ENCODE measurements around the gene HDGFL3. TPM values are rescaled to one million over a fixed set of nuclear protein-coding genes. Genes with fewer than 3 reads are reported as not detected.

HDGFL3 gene
- total RNA-seq, 1 donor from 2014 or later: 92.2 TPM

DNA sequence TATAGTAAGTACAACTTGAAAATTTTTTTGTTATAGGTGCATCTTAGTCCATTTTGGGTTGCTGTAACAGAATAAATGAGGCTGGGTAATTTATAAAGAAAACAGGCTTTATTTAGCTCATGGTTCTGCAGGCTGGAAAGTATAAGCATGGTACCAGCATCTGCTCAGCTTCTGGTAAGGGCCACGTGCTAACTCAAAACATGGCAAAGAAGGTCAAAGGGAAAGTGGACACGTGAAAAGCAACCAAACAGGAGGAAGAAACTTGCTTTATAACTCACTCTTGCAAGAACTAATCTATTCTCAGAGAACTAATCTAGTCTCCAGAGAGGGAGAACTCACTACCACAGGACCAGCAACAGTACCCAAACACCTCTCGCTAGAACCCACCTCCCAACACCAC lies 9.1 kb downstream of the HDGFL3 start:
- Mint-ChIP-seq H3K4me1 (peaks cover 55% of the 10 kb centered on the region), H3K27ac (no peak overlapping the region), H3K36me3 (no peaks in the 10 kb centered on the region), H3K9me3 (no peaks in the 10 kb centered on the region), H3K27me3 (ENCODE audit: low read depth) (no peaks in the 10 kb centered on the region), H3K4me3 (no peak overlapping the region)
- DNase-seq (ENCODE audit: low spot score in 2 of 2, unreplicated experiment in 2 of 2): no peak
- TF ChIP-seq, protein P1, sequence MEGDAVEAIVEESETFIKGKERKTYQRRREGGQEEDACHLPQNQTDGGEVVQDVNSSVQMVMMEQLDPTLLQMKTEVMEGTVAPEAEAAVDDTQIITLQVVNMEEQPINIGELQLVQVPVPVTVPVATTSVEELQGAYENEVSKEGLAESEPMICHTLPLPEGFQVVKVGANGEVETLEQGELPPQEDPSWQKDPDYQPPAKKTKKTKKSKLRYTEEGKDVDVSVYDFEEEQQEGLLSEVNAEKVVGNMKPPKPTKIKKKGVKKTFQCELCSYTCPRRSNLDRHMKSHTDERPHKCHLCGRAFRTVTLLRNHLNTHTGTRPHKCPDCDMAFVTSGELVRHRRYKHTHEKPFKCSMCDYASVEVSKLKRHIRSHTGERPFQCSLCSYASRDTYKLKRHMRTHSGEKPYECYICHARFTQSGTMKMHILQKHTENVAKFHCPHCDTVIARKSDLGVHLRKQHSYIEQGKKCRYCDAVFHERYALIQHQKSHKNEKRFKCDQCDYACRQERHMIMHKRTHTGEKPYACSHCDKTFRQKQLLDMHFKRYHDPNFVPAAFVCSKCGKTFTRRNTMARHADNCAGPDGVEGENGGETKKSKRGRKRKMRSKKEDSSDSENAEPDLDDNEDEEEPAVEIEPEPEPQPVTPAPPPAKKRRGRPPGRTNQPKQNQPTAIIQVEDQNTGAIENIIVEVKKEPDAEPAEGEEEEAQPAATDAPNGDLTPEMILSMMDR (IDR thresholded peaks at IDR 0.05; ENCODE audit: unreplicated experiment): no peak

DNA sequence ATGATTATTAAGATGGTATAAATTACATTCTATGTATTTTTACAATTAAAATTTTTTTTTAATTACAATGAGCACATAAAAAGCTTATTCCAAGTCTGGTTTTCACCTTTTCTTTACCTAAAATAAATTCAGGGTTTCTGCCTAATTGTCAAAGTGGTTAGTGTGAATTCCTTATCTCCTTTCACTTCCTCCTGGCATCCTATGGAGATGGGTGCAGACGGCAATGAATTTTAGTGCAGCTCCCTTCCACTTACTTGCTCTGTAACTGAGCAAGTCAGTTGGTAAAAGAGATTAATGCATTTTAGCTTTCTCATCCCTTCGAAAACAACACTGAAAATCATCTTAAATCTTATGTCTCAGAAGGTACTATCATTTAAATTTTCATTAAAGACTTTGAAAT lies 13.1 kb downstream of the HDGFL3 start:
- Mint-ChIP-seq H3K9me3 (peaks cover 11% of the 10 kb centered on the region), H3K4me1 (peaks cover 49% of the 10 kb centered on the region), H3K36me3 (peaks cover 15% of the 10 kb centered on the region), H3K27ac (no peak overlapping the region), H3K27me3 (ENCODE audit: low read depth) (no peaks in the 10 kb centered on the region), H3K4me3 (no peak overlapping the region)
- no peak for DNase-seq (ENCODE audit: low spot score in 2 of 2, unreplicated experiment in 2 of 2)
- TF ChIP-seq, protein P1 (IDR thresholded peaks at IDR 0.05; ENCODE audit: unreplicated experiment): no peak

DNA sequence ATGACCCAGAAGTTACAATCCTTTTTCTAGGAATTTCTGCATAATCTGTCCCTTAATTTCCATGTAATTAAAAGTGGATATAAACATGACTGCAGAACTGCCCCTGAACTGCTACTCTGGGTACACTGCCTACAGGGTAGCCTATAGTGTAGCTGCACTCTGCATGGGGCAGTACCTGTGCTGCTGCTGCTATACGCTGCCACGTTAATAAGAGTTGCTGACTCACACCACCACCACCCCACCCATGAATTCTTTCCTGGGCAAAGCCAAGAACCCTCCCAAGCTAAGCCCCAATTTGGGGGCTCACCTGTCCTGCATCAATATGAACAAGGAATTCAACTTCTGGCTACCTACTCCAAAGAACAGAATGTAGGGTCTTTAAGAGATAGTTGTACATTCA lies 13.9 kb downstream of the HDGFL3 start:
- Mint-ChIP-seq H3K36me3 (peaks cover 23% of the 10 kb centered on the region), H3K27ac (no peak overlapping the region), H3K4me1 (peaks cover 41% of the 10 kb centered on the region), H3K27me3 (ENCODE audit: low read depth) (no peaks in the 10 kb centered on the region), H3K9me3 (peaks cover 19% of the 10 kb centered on the region), H3K4me3 (no peak overlapping the region)
- TF ChIP-seq, protein P1 (IDR thresholded peaks at IDR 0.05; ENCODE audit: unreplicated experiment): no peak
- no peak for DNase-seq (ENCODE audit: low spot score in 2 of 2, unreplicated experiment in 2 of 2)

DNA sequence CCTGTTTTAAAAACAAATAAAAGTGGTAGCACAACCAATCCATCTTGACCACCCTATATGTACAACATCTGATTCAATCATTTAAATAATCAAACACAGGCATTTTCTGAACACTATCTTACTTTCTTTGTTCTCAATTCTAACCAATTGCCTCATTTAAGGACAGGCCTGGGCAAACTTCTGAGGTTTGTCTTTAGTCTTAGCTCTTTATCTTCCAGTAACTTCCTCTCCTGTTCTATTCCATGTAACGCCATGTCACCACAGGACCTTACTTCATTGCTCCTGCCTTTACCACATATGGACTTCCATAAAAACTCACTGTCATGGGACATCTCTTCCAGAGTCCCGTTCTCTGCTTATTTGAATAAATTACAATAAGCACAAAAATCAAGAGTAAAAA lies 14.9 kb downstream of the HDGFL3 start:
- peaks cover 26% of the 10 kb centered on the region for H3K36me3 Mint-ChIP-seq
- peaks cover 23% of the 10 kb centered on the region for H3K9me3 Mint-ChIP-seq
- no peak for DNase-seq (ENCODE audit: low spot score in 2 of 2, unreplicated experiment in 2 of 2)
- H3K4me3 Mint-ChIP-seq: no peak overlapping the region
- TF ChIP-seq, protein P1 (IDR thresholded peaks at IDR 0.05; ENCODE audit: unreplicated experiment): no peak
- H3K27ac Mint-ChIP-seq: peak overlapping the region; percentile 11
- H3K4me1 Mint-ChIP-seq: peaks cover 35% of the 10 kb centered on the region
- no peaks in the 10 kb centered on the region for H3K27me3 Mint-ChIP-seq (ENCODE audit: low read depth)

DNA sequence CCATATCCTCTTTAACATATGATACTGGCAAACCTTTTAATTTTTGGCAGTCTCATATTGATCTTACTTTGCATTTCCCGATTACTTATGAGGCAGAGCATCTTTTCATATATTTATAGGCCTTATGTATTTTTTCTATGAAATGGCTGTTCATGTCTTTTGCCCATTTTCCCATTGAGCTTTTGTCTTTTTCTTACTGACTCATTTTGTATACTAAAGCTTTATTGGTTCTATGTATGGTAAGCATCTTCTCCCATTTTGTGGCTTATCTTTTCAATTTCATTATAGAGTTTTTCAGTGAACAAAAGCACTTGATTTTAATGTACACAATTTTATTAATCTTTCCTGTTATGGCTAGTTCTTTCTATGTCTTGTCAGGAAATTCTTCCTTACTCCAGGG lies 17.2 kb downstream of the HDGFL3 start:
- Mint-ChIP-seq H3K27me3 (ENCODE audit: low read depth) (no peaks in the 10 kb centered on the region), H3K36me3 (peaks cover 35% of the 10 kb centered on the region), H3K27ac (no peak overlapping the region), H3K9me3 (peaks cover 23% of the 10 kb centered on the region), H3K4me1 (peaks cover 22% of the 10 kb centered on the region), H3K4me3 (no peak overlapping the region)
- TF ChIP-seq, protein P1 (IDR thresholded peaks at IDR 0.05; ENCODE audit: unreplicated experiment): no peak
- no peak for DNase-seq (ENCODE audit: low spot score in 2 of 2, unreplicated experiment in 2 of 2)

DNA sequence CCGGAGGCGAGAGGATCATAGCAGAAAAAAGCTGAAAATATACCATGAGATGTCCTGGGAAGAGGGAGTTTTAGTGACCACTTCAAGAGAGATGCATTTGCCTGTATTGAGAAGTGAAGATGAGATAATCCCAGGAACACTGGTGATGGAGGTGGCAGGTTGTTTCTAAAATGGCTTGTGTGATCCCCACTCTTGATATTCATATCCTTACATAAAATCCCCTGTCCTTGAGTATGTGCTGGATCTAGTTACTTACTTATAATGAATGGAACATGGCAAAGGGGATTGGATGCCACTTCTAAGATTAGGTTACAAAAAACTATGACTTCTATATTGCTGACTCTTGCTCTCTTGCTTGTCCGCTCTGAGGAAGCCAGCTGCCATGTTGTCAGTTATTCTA lies 22.1 kb downstream of the HDGFL3 start:
- TF ChIP-seq, protein P1 (IDR thresholded peaks at IDR 0.05; ENCODE audit: unreplicated experiment): no peak
- H3K36me3 Mint-ChIP-seq: peaks cover 27% of the 10 kb centered on the region
- no peak for DNase-seq (ENCODE audit: low spot score in 2 of 2, unreplicated experiment in 2 of 2)
- no peaks in the 10 kb centered on the region for H3K27me3 Mint-ChIP-seq (ENCODE audit: low read depth)
- H3K9me3 Mint-ChIP-seq: peaks cover 17% of the 10 kb centered on the region
- peaks cover 3% of the 10 kb centered on the region for H3K4me1 Mint-ChIP-seq
- H3K27ac Mint-ChIP-seq: no peak overlapping the region
- H3K4me3 Mint-ChIP-seq: no peak overlapping the region

Data from mesothelial cell of epicardium (in vitro differentiated cells).